Neuronal stem cell (in vitro differentiated cells): ENCODE measurements around the gene ZNF536.

Source experiments
- DNase-seq: peaks from one replicate; pipeline ENCODE4 v3.0.0-alpha.2; 2013; ENCODE audit warnings: low spot score
- H2AFZ ChIP-seq: one replicate; pipeline ENCODE4 v1.6.1; 2013; ENCODE audit warnings: mild to moderate bottlenecking, low read length, inconsistent platforms
- H2AK5ac ChIP-seq: 2 replicates; pipeline ENCODE4 v1.6.1; 2013; ENCODE audit warnings: low read depth, mild to moderate bottlenecking, inconsistent platforms, low read length, moderate library complexity, mixed read lengths
- H2BK120ac ChIP-seq: 2 replicates; pipeline ENCODE4 v1.6.1; 2013; ENCODE audit warnings: low read depth, mild to moderate bottlenecking, inconsistent platforms, low read length, moderate library complexity, mixed read lengths
- H2BK12ac ChIP-seq: one replicate; pipeline ENCODE4 v1.6.1; 2013; ENCODE audit warnings: low read length, inconsistent platforms
- H2BK15ac ChIP-seq: 2 replicates; pipeline ENCODE4 v1.6.1; 2013; ENCODE audit warnings: mild to moderate bottlenecking, low read length, inconsistent platforms, mixed read lengths
- H2BK5ac ChIP-seq: one replicate; pipeline ENCODE4 v1.6.1; 2013; ENCODE audit warnings: inconsistent platforms, mild to moderate bottlenecking, low read length, moderate library complexity
- H3K14ac ChIP-seq: one replicate; pipeline ENCODE4 v1.6.1; 2013; ENCODE audit warnings: low read length, inconsistent platforms
- H3K18ac ChIP-seq: 2 replicates; pipeline ENCODE4 v1.6.1; 2013; ENCODE audit warnings: low read length, inconsistent platforms
- H3K23ac ChIP-seq: 2 replicates; pipeline ENCODE4 v1.6.1; 2013; ENCODE audit warnings: low read depth, mild to moderate bottlenecking, mixed read lengths, low read length, inconsistent platforms; ENCODE audit not compliant: poor library complexity
- H3K27ac ChIP-seq: replicated peaks from 3 replicates; pipeline ENCODE4 v1.5.1; 2013; ENCODE audit warnings: low read length, inconsistent platforms
- H3K27me3 ChIP-seq, 3 experiments: 2 replicates each; pipeline ENCODE4 v1.6.1; 2013; ENCODE audit warnings: low read length in 3 of 3, mild to moderate bottlenecking in 2 of 3, inconsistent platforms in 1 of 3, low read depth in 1 of 3, mixed read lengths in 1 of 3, moderate library complexity in 1 of 3; ENCODE audit not compliant: control insufficient read depth in 3 of 3, insufficient read depth in 3 of 3
- H3K36me3 ChIP-seq, 2 donors: replicated peaks in 1 of 2; 2 replicates each; pipeline ENCODE4 v1.6.1; 2013; ENCODE audit warnings: low read length in 2 of 2; ENCODE audit not compliant: control insufficient read depth in 2 of 2, insufficient read depth in 2 of 2
- H3K4ac ChIP-seq: 2 replicates; pipeline ENCODE4 v1.6.1; 2013; ENCODE audit warnings: inconsistent platforms, mild to moderate bottlenecking, low read length, moderate library complexity
- H3K4me1 ChIP-seq, 2 donors: 1 replicate in 1 of 2; 2 replicates in 1 of 2; pipeline ENCODE4 v1.6.1; 2013; ENCODE audit warnings: low read length in 2 of 2, low read depth in 1 of 2; ENCODE audit not compliant: control insufficient read depth in 2 of 2, insufficient read depth in 1 of 2
- H3K4me2 ChIP-seq: one replicate; pipeline ENCODE4 v1.6.1; 2013; ENCODE audit warnings: mild to moderate bottlenecking, low read length, inconsistent platforms; ENCODE audit not compliant: insufficient read depth, poor library complexity, severe bottlenecking
- H3K4me3 ChIP-seq, 2 donors: 2 replicates each; pipeline ENCODE4 v1.5.1; 2013; ENCODE audit warnings: low read length in 2 of 2, mild to moderate bottlenecking in 2 of 2, inconsistent platforms in 1 of 2, moderate library complexity in 1 of 2
- H3K79me1 ChIP-seq: one replicate; pipeline ENCODE4 v1.6.1; 2013; ENCODE audit warnings: low read depth, mild to moderate bottlenecking, inconsistent platforms, low read length, moderate library complexity
- H3K9ac ChIP-seq: one replicate; pipeline ENCODE4 v1.6.1; 2013; ENCODE audit warnings: mild to moderate bottlenecking, low read depth, low read length, inconsistent platforms; ENCODE audit not compliant: poor library complexity
- H3K9me3 ChIP-seq, 2 donors: replicated peaks in 1 of 2; 2 replicates each; pipeline versions ENCODE3 to v1.6.1; 2013; ENCODE audit warnings: low read length in 2 of 2, mild to moderate bottlenecking in 2 of 2, inconsistent platforms in 1 of 2, low read depth in 1 of 2, mixed read lengths in 1 of 2, moderate library complexity in 1 of 2; ENCODE audit not compliant: control insufficient read depth in 2 of 2, insufficient read depth in 1 of 2
- H4K8ac ChIP-seq: one replicate; pipeline ENCODE4 v1.6.1; 2013; ENCODE audit warnings: low read depth, mild to moderate bottlenecking, inconsistent platforms, low read length, moderate library complexity
- H4K91ac ChIP-seq: one replicate; pipeline ENCODE4 v1.6.1; 2013; ENCODE audit warnings: low read length, low read depth, mild to moderate bottlenecking, inconsistent platforms; ENCODE audit not compliant: poor library complexity
- WGBS, 2 donors: extraction: QIAGEN DNeasy Blood & Tissue Kit; methylation state at CpG; one replicate each; pipeline ENCODE4 v1.1.7; 2013; ENCODE audit warnings: missing lambda C conversion rate in 2 of 2, mixed read lengths in 1 of 2; ENCODE audit not compliant: insufficient read length in 2 of 2, insufficient replicate concordance in 1 of 2; ENCODE audit errors: extremely low coverage in 2 of 2; 5-methylcytosine and 5-hydroxymethylcytosine counted together

ZNF536 gene

DNA sequence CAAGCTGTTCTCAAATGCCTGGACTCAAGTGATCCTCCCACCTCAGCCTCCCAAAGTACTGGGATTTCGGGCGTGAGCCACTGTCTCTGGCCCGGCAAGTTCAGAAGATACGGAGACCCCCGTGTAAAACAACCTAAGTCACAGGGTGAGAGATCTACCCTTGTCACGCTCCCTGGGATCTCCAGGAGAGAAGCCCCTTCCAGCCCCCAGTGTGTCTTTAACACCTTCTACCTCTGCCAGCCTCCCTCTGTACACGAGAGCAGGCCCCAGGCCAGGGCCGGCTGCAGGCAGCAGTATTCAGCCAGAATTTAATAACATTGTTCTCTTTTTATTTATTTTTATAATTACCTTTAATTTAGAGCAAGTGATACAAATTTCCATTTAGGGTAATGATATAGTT is 49.4 kb downstream of the ZNF536 start:
- H3K4me2 ChIP-seq: no peak overlapping the region
- DNase-seq: no peak
- no peak overlapping the region for H2BK5ac ChIP-seq
- H3K27ac ChIP-seq: no peak overlapping the region
- H3K9me3 ChIP-seq: no peaks in the 10 kb centered on the region
- no peak overlapping the region for H3K14ac ChIP-seq
- H4K91ac ChIP-seq: no peak overlapping the region
- no peak overlapping the region for H3K18ac ChIP-seq
- H3K36me3 ChIP-seq: no peaks in the 10 kb centered on the region
- no peak overlapping the region for H2AK5ac ChIP-seq
- H3K4me3 ChIP-seq: no peak overlapping the region
- no peak overlapping the region for H2AFZ ChIP-seq
- no peaks in the 10 kb centered on the region for H3K79me1 ChIP-seq
- H3K23ac ChIP-seq: no peak overlapping the region
- H3K4ac ChIP-seq: no peak overlapping the region
- H3K4me1 ChIP-seq: no peaks in the 10 kb centered on the region
- H3K27me3 ChIP-seq: no peaks in the 10 kb centered on the region
- H3K9ac ChIP-seq: no peak overlapping the region
- WGBS, 2 donors: no CpG with 5 or more reads among the region's 8 CpGs
- no peak overlapping the region for H2BK12ac ChIP-seq
- no peak overlapping the region for H2BK120ac ChIP-seq
- H2BK15ac ChIP-seq: no peak overlapping the region
- H4K8ac ChIP-seq: no peak overlapping the region

DNA sequence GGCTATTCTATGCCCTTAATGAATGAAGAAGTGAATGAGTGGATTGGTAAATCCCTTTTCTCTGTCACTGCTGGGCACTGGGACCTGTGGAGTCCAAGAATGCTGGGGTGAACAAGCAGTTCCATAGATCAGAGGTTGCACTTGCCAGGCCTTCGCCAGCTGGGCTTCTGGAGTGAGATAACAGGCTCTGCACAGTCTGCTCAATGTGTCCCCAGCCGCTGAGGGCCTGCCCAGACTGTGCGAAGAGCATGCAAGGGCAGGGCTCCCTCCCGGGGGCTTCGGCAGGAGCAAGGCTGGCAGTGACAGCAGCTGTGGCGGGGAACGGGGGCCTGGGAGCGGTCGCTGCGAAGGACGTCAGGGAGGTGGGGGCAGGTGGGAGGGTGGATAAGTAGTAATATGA is 51.3 kb downstream of the ZNF536 start:
- H3K79me1 ChIP-seq: no peaks in the 10 kb centered on the region
- H2BK15ac ChIP-seq: no peak overlapping the region
- no peak for DNase-seq
- no peaks in the 10 kb centered on the region for H3K4me1 ChIP-seq
- peaks cover 0 to 2% of the 10 kb centered on the region in 2 donors for H3K9me3 ChIP-seq
- H2BK12ac ChIP-seq: peak overlapping the region; percentile 52
- H4K8ac ChIP-seq: no peak overlapping the region
- no peak overlapping the region for H3K27ac ChIP-seq
- no peak overlapping the region for H3K9ac ChIP-seq
- no peaks in the 10 kb centered on the region for H3K27me3 ChIP-seq
- no peak overlapping the region for H3K18ac ChIP-seq
- H3K4me2 ChIP-seq: no peak overlapping the region
- H3K4me3 ChIP-seq: no peak overlapping the region
- no peak overlapping the region for H3K23ac ChIP-seq
- no peak overlapping the region for H2AK5ac ChIP-seq
- H2BK5ac ChIP-seq: no peak overlapping the region
- no peak overlapping the region for H4K91ac ChIP-seq
- H2AFZ ChIP-seq: no peak overlapping the region
- H3K36me3 ChIP-seq: no peaks in the 10 kb centered on the region
- H3K4ac ChIP-seq: no peak overlapping the region
- H3K14ac ChIP-seq: no peak overlapping the region
- no CpG with 5 or more reads among the region's 11 CpGs for WGBS, 2 donors
- no peak overlapping the region for H2BK120ac ChIP-seq

- no peak overlapping the region for H3K23ac ChIP-seq
- H2BK15ac ChIP-seq: no peak overlapping the region
- no peak overlapping the region for H3K4me2 ChIP-seq
- no peaks in the 10 kb centered on the region for H3K27me3 ChIP-seq
- no peak overlapping the region for H3K4ac ChIP-seq
- H3K4me3 ChIP-seq: no peak overlapping the region
- no peak overlapping the region for H4K8ac ChIP-seq
- H3K27ac ChIP-seq: no peak overlapping the region
- H3K36me3 ChIP-seq: no peaks in the 10 kb centered on the region
- H2AK5ac ChIP-seq: no peak overlapping the region
- peaks cover 0 to 2% of the 10 kb centered on the region in 2 donors for H3K9me3 ChIP-seq
- H2AFZ ChIP-seq: no peak overlapping the region
- no peak for DNase-seq
- no peaks in the 10 kb centered on the region for H3K4me1 ChIP-seq
- no peak overlapping the region for H4K91ac ChIP-seq
- no CpG with 5 or more reads among the region's 9 CpGs for WGBS, 2 donors
- no peak overlapping the region for H2BK5ac ChIP-seq
- H2BK120ac ChIP-seq: no peak overlapping the region
- no peak overlapping the region for H3K18ac ChIP-seq
- H3K14ac ChIP-seq: no peak overlapping the region
- H3K9ac ChIP-seq: no peak overlapping the region
- H3K79me1 ChIP-seq: no peaks in the 10 kb centered on the region
- H2BK12ac ChIP-seq: no peak overlapping the region
Measured at GRCh38 chr19:30425885-30426838, 54.0 kb downstream of the ZNF536 start.

DNA sequence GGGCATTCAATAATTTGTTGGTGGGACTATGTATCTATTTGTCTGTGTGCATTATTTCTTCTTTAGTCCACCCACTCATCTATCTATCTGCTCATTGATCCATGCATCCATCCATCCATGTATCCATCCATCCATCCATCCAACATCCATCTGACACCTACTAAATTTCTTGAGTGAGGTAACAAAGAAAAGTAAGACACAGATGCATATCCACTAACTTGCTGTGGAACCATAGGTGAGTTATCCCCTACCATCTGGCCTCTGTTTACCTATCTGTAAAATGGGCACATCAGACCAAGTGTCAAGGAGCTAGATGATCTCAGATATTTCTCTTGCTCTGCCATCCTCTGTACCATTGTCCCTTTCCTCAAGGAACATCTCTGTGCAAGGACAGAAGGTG is 54.7 kb downstream of the ZNF536 start:
- H3K4ac ChIP-seq: no peak overlapping the region
- no peak overlapping the region for H2BK5ac ChIP-seq
- no peak overlapping the region for H2AFZ ChIP-seq
- H2AK5ac ChIP-seq: no peak overlapping the region
- H3K4me2 ChIP-seq: no peak overlapping the region
- no peak overlapping the region for H3K14ac ChIP-seq
- H4K8ac ChIP-seq: no peak overlapping the region
- H2BK12ac ChIP-seq: no peak overlapping the region
- H4K91ac ChIP-seq: no peak overlapping the region
- H3K27ac ChIP-seq: no peak overlapping the region
- no peak overlapping the region for H2BK120ac ChIP-seq
- H3K27me3 ChIP-seq: no peaks in the 10 kb centered on the region
- no peak overlapping the region for H3K9ac ChIP-seq
- H3K36me3 ChIP-seq: no peaks in the 10 kb centered on the region
- H3K23ac ChIP-seq: no peak overlapping the region
- peaks cover 0 to 2% of the 10 kb centered on the region in 2 donors for H3K9me3 ChIP-seq
- no peak overlapping the region for H3K4me3 ChIP-seq
- no peak overlapping the region for H3K18ac ChIP-seq
- no peaks in the 10 kb centered on the region for H3K79me1 ChIP-seq
- no peak overlapping the region for H2BK15ac ChIP-seq
- no peak for DNase-seq
- H3K4me1 ChIP-seq: no peaks in the 10 kb centered on the region
